K562 (cell line): ENCODE data around the gene RPTOR. TPM values are rescaled to one million over a fixed set of nuclear protein-coding genes. Genes with fewer than 3 reads are reported as not detected.
A peak's percentile ranks its signal among the peaks of the same experiment; 100 is the strongest.

Experiments
- ARID1B ChIP-seq: fragments of 450-650 bp; IDR thresholded peaks from 2 replicates; pipeline ENCODE4 v1.6.1; 2016; ENCODE audit warnings: antibody characterized with exemption, mild to moderate bottlenecking, inconsistent platforms
- ATF7 ChIP-seq: fragments of 450-650 bp; IDR thresholded peaks from 2 replicates; pipeline ENCODE4 v1.7.1; 2014; ENCODE audit warnings: mild to moderate bottlenecking, moderate library complexity
- CC2D1A ChIP-seq: fragments of 450-650 bp; IDR thresholded peaks from 2 replicates; pipeline ENCODE4 v1.6.1; 2017; ENCODE audit warnings: mild to moderate bottlenecking
- E2F5 ChIP-seq: sonication (generic); formaldehyde crosslinking; IDR thresholded peaks from 2 replicates; pipeline ENCODE4 v1.8.0; 2022; ENCODE audit warnings: mild to moderate bottlenecking, missing genetic modification reagents
- GATAD2B ChIP-seq: fragments of 450-650 bp; IDR thresholded peaks from 2 replicates; pipeline ENCODE4 v1.6.1; 2017; ENCODE audit warnings: mild to moderate bottlenecking, borderline replicate concordance
- HLTF ChIP-seq: fragments of 450-650 bp; IDR thresholded peaks from 2 replicates; pipeline ENCODE4 v1.6.1; 2016
- KAT7 ChIP-seq: sonication (generic); formaldehyde crosslinking; IDR thresholded peaks from 2 replicates; pipeline ENCODE4 v1.8.0; 2022; ENCODE audit warnings: missing genetic modification reagents, mild to moderate bottlenecking, borderline replicate concordance
- MAZ ChIP-seq, 2 experiments: fragments of 450-650 bp in 1 of 2; sonication (generic) in 1 of 2; formaldehyde crosslinking; IDR thresholded peaks in 1 of 2; conservative IDR thresholded peaks in 1 of 2; 2 replicates each; pipeline versions ENCODE4 v1.4.0 to v1.5.0; 2020; ENCODE audit warnings: mild to moderate bottlenecking in 1 of 2, missing genetic modification reagents in 1 of 2
- MYNN ChIP-seq, 2 experiments: sonication (generic); formaldehyde crosslinking in 1 of 2; IDR thresholded peaks; 2 replicates each; pipeline versions ENCODE4 v1.5.0 to v1.6.1; 2016 to 2020; ENCODE audit warnings: antibody characterized with exemption in 1 of 2, missing genetic modification reagents in 1 of 2
- RAD51 ChIP-seq: fragments of 450-650 bp; IDR thresholded peaks from 2 replicates; pipeline ENCODE4 v1.7.1; 2016; ENCODE audit warnings: low read depth, mild to moderate bottlenecking, borderline replicate concordance
- SAP30 ChIP-seq: fragments of 200-600 bp; sonication (generic); IDR thresholded peaks from 2 replicates; pipeline ENCODE4 v1.6.1; 2012; ENCODE audit warnings: borderline replicate concordance, low read depth, mild to moderate bottlenecking, moderate library complexity, low read length, control low read depth, inconsistent platforms; ENCODE audit not compliant: insufficient read depth, poor library complexity, severe bottlenecking
- SMC3 ChIP-seq: conservative IDR thresholded peaks from 2 replicates; pipeline ENCODE4 v1.6.1; 2011; ENCODE audit warnings: low read depth, low read length, improper control_type of control experiment; ENCODE audit not compliant: insufficient read depth
- TCF3 ChIP-seq: sonication (generic); formaldehyde crosslinking; IDR thresholded peaks from 2 replicates; pipeline ENCODE4 v1.4.0; 2020; ENCODE audit warnings: mild to moderate bottlenecking, missing genetic modification reagents
- THRA ChIP-seq: fragments of 450-650 bp; IDR thresholded peaks from 2 replicates; pipeline ENCODE4 v1.6.1; 2017; ENCODE audit warnings: mild to moderate bottlenecking, moderate library complexity
- THRB ChIP-seq: fragments of 450-650 bp; formaldehyde crosslinking; conservative IDR thresholded peaks from 2 replicates; pipeline ENCODE4 v1.4.0; 2022; ENCODE audit warnings: mild to moderate bottlenecking, missing genetic modification characterization
- ZFX ChIP-seq: sonication (generic); formaldehyde crosslinking; IDR thresholded peaks from 2 replicates; pipeline ENCODE4 v1.8.0; 2022; ENCODE audit warnings: mild to moderate bottlenecking, missing genetic modification reagents, moderate library complexity
- ZNF133 ChIP-seq: fragments of 250-450 bp; sonication (Bioruptor Pico); IDR thresholded peaks from 2 replicates; pipeline ENCODE4 v1.4.0; 2020; ENCODE audit warnings: mild to moderate bottlenecking
- ZNF165 ChIP-seq: fragments of 250-450 bp; sonication (Bioruptor Pico); IDR thresholded peaks from 2 replicates; pipeline ENCODE4 v1.4.0; 2020; ENCODE audit warnings: borderline replicate concordance
- ZNF518B ChIP-seq: fragments of 250-450 bp; sonication (Bioruptor Pico); IDR thresholded peaks from 2 replicates; pipeline ENCODE4 v1.5.0; 2021; ENCODE audit warnings: mild to moderate bottlenecking, moderate library complexity
- ZNF79 ChIP-seq: fragments of 250-450 bp; sonication (Bioruptor Pico); IDR thresholded peaks from 2 replicates; pipeline ENCODE4 v1.4.0; 2020; ENCODE audit warnings: low read depth, mild to moderate bottlenecking, moderate library complexity
- polyA plus RNA-seq, 8 experiments: library from polyadenylated mRNA; depleted of rRNA in 4 of 8; stranded (reverse) in 5 of 8; unstranded in 3 of 8; fragments of >200 nt; fragmentation: Nextera tagmentation in 2 of 8; fragmentation: Illumina TruSeq in 1 of 8; extraction: Ambion mirVana in 2 of 8; extraction: Trizol in 1 of 8; gene quantifications; 2 replicates each; pipeline versions ENCODE4 v1.2.1 to v1.2.3, GENCODE V29; 2011 to 2014; ENCODE audit warnings: inconsistent platforms in 1 of 8, missing spikeins in 1 of 8
- total RNA-seq, 7 experiments: library from RNA; depleted of rRNA in 6 of 7; stranded (reverse); fragments of >200 nt in 6 of 7; fragmentation: Illumina TruSeq in 2 of 7; extraction: Trizol in 2 of 7; gene quantifications; 2 replicates each; pipeline versions ENCODE4 v1.2.1 to v1.2.3, GENCODE V29; 2011 to 2021; ENCODE audit warnings: low replicate concordance in 1 of 7

Gene RPTOR
- total and polyA plus RNA-seq, 9 of the 15 experiments (the other 6 are each of a cell fraction or from before 2014, with no cell fraction given) = 0.24 to 54.1 (median 10.2) TPM

- TF ChIP-seq ZNF518B (CRISPR knock-in tag) = no peak
- peak; percentile 55; the same call in 1 of the 2 replicates for TF ChIP-seq ATF7
- no peak for TF ChIP-seq THRB (CRISPR knock-in tag)
- TF ChIP-seq SMC3 = no peak
- no peak for TF ChIP-seq HLTF
- TF ChIP-seq ARID1B = no peak
- peak; percentile 88; the same call in 1 of the 2 replicates for TF ChIP-seq KAT7
- peak; percentile 98 for TF ChIP-seq MYNN (IDR thresholded peaks at IDR 0.05)
- peak; percentile 74 for TF ChIP-seq MYNN (CRISPR knock-in tag; IDR thresholded peaks at IDR 0.05)
- peak in 1 of 2 experiments; percentile 84; a peak in 3 of 4 replicates for TF ChIP-seq MAZ (CRISPR knock-in tag; conservative IDR thresholded peaks at IDR 0.05 in 1 of 2, IDR thresholded peaks at IDR 0.05 in 1 of 2)
- TF ChIP-seq ZNF165 = no peak
- TF ChIP-seq CC2D1A = no peak
- no peak for TF ChIP-seq RAD51
- no peak for TF ChIP-seq ZNF79 (CRISPR knock-in tag)
- no peak for TF ChIP-seq ZNF133 (CRISPR knock-in tag)
- 0 out of 2 replicates have a peak, but pooled peaks have one; percentile 40 for TF ChIP-seq GATAD2B
- no peak for TF ChIP-seq THRA
- TF ChIP-seq E2F5 (CRISPR knock-in tag) = no peak
- peak; percentile 95 for TF ChIP-seq ZFX
- no peak for TF ChIP-seq TCF3
- peak; percentile 90 for TF ChIP-seq SAP30
These were observed at the start of gene RPTOR (continued) for GRCh38 chr17:80544655-80545498.
